Mononuclear cell (primary cell): ENCODE measurements around the gene PAK1. TPM values are rescaled to one million over a fixed set of nuclear protein-coding genes. Genes with fewer than 3 reads are reported as not detected.
"Not testable (repeated sequence)": the region's sequence is repeated elsewhere in the genome, so short reads cannot be mapped to it uniquely, and the experiment has no call there.

Experiments
- H3K27me3 ChIP-seq: 2 replicates; pipeline ENCODE4 v1.6.0; 2011; ENCODE audit warnings: low read length, control low read depth; ENCODE audit not compliant: insufficient read depth
- H3K4me1 ChIP-seq: 2 replicates; pipeline ENCODE4 v1.5.1; 2011; ENCODE audit warnings: mild to moderate bottlenecking, low read length, control low read depth; ENCODE audit not compliant: insufficient read depth
- H3K4me3 ChIP-seq: 2 replicates; pipeline ENCODE4 v1.5.1; 2011; ENCODE audit warnings: mild to moderate bottlenecking, low read length, moderate library complexity
- H3K9me3 ChIP-seq: 2 replicates; pipeline ENCODE4 v1.5.1; 2011; ENCODE audit warnings: low read depth, mild to moderate bottlenecking, control low read depth, low read length
- total RNA-seq: library from RNA; depleted of rRNA; stranded (reverse); fragments of >200 nt; gene quantifications from one replicate; pipeline ENCODE4 v1.2.3, GENCODE V29; 2012

The PAK1 gene
- total RNA-seq, 1 donor, result 29.2 TPM

GRCh38 chr11:77501758-77502157 is 27.9 kb upstream of the PAK1 start:
- Histone ChIP-seq H3K4me3 (no peak overlapping the region), H3K27me3 (no peaks in the 10 kb centered on the region), H3K4me1 (peaks cover 34% of the 10 kb centered on the region), H3K9me3 (no peaks in the 10 kb centered on the region)

GRCh38 chr11:77497368-77497767 is 23.5 kb upstream of the PAK1 start:
- Histone ChIP-seq H3K27me3 (no peaks in the 10 kb centered on the region), H3K4me3 (no peak overlapping the region), H3K9me3 (no peaks in the 10 kb centered on the region), H3K4me1 (peaks cover 19% of the 10 kb centered on the region)

GRCh38 chr11:77495526-77495925 is 21.6 kb upstream of the PAK1 start:
- H3K27me3 ChIP-seq, result no peaks in the 10 kb centered on the region
- no peaks in the 10 kb centered on the region for H3K9me3 ChIP-seq
- no peak overlapping the region for H3K4me3 ChIP-seq
- peaks cover 2% of the 10 kb centered on the region for H3K4me1 ChIP-seq

GRCh38 chr11:77490035-77490434 is 16.1 kb upstream of the PAK1 start:
- not testable (repeated sequence) for H3K4me3 ChIP-seq, H3K9me3 ChIP-seq, H3K4me1 ChIP-seq, H3K27me3 ChIP-seq

- no peak overlapping the region for H3K4me3 ChIP-seq
- H3K4me1 ChIP-seq, result no peaks in the 10 kb centered on the region
- no peaks in the 10 kb centered on the region for H3K9me3 ChIP-seq
- no peaks in the 10 kb centered on the region for H3K27me3 ChIP-seq
These were observed 13.9 kb upstream of the PAK1 start for GRCh38 chr11:77487790-77488189.

- H3K4me3 ChIP-seq, result no peak overlapping the region
- H3K9me3 ChIP-seq, result no peaks in the 10 kb centered on the region
- H3K27me3 ChIP-seq, result peaks cover 5% of the 10 kb centered on the region
- peaks cover 4% of the 10 kb centered on the region for H3K4me1 ChIP-seq
These were observed 6.0 kb upstream of the PAK1 start for GRCh38 chr11:77479746-77480352.

GRCh38 chr11:77475206-77475605 is 1.3 kb upstream of the PAK1 start:
- Histone ChIP-seq H3K4me3 (no peak overlapping the region), H3K27me3 (peaks cover 7% of the 10 kb centered on the region)

GRCh38 chr11:77474684-77475060 is 778 bp upstream of the PAK1 start:
- Histone ChIP-seq H3K4me1 (peaks cover 19% of the 10 kb centered on the region), H3K4me3 (peak overlapping the region; percentile 30)

More at GRCh38 chr11:77475206-77475605, 1.3 kb upstream of the PAK1 start:
- peaks cover 23% of the 10 kb centered on the region for H3K4me1 ChIP-seq
- H3K9me3 ChIP-seq, result no peaks in the 10 kb centered on the region

GRCh38 chr11:77472991-77473800 is 698 bp downstream of the PAK1 start:
- peaks cover 7% of the 10 kb centered on the region for H3K27me3 ChIP-seq
- peaks cover 19% of the 10 kb centered on the region for H3K4me1 ChIP-seq
- peak overlapping the region; percentile 41 for H3K4me3 ChIP-seq
- no peaks in the 10 kb centered on the region for H3K9me3 ChIP-seq

More at GRCh38 chr11:77474684-77475060, 778 bp upstream of the PAK1 start:
- no peaks in the 10 kb centered on the region for H3K9me3 ChIP-seq
- H3K27me3 ChIP-seq, result peaks cover 7% of the 10 kb centered on the region

GRCh38 chr11:77471558-77472193 is 2.2 kb downstream of the PAK1 start:
- Histone ChIP-seq H3K9me3 (no peaks in the 10 kb centered on the region), H3K4me1 (peaks cover 19% of the 10 kb centered on the region), H3K27me3 (peaks cover 7% of the 10 kb centered on the region), H3K4me3 (no peak overlapping the region)

- Histone ChIP-seq H3K4me3 (no peak overlapping the region), H3K27me3 (peaks cover 7% of the 10 kb centered on the region), H3K9me3 (no peaks in the 10 kb centered on the region), H3K4me1 (peaks cover 19% of the 10 kb centered on the region)
These were observed 2.9 kb downstream of the PAK1 start for GRCh38 chr11:77470971-77471370.

GRCh38 chr11:77470504-77470903 is 3.4 kb downstream of the PAK1 start:
- peaks cover 7% of the 10 kb centered on the region for H3K27me3 ChIP-seq
- peaks cover 19% of the 10 kb centered on the region for H3K4me1 ChIP-seq
- H3K4me3 ChIP-seq, result no peak overlapping the region
- no peaks in the 10 kb centered on the region for H3K9me3 ChIP-seq

GRCh38 chr11:77468527-77468926 is 5.4 kb downstream of the PAK1 start:
- Histone ChIP-seq H3K4me1 (peaks cover 13% of the 10 kb centered on the region), H3K4me3 (no peak overlapping the region), H3K27me3 (no peaks in the 10 kb centered on the region), H3K9me3 (no peaks in the 10 kb centered on the region)

- Histone ChIP-seq H3K9me3 (no peaks in the 10 kb centered on the region), H3K27me3 (no peaks in the 10 kb centered on the region), H3K4me1 (peaks cover 11% of the 10 kb centered on the region), H3K4me3 (no peak overlapping the region)
These were observed 5.9 kb downstream of the PAK1 start for GRCh38 chr11:77467993-77468392.

- H3K4me1 ChIP-seq, result peaks cover 6% of the 10 kb centered on the region
- no peak overlapping the region for H3K4me3 ChIP-seq
- no peaks in the 10 kb centered on the region for H3K27me3 ChIP-seq
- no peaks in the 10 kb centered on the region for H3K9me3 ChIP-seq
These were observed 6.7 kb downstream of the PAK1 start for GRCh38 chr11:77467233-77467632.
